Testis (tissue), 2 donors: ENCODE measurements around the gene RSPRY1.

Experiments
- POLR2A ChIP-seq: fragments of 450-650 bp; IDR thresholded peaks from one replicate; pipeline ENCODE4 v1.6.1; 2017; ENCODE audit warnings: antibody characterized with exemption, mild to moderate bottlenecking, moderate library complexity
- TF ChIP-seq, protein P1 (sequence below), 3 experiments: fragments of 450-650 bp in 2 of 3; fragments of 200-600 bp in 1 of 3; sonication (generic) in 1 of 3; IDR thresholded peaks; one replicate each; pipeline ENCODE4 v1.5.1; 2016 to 2019; ENCODE audit warnings: antibody characterized with exemption in 3 of 3, mild to moderate bottlenecking in 2 of 3, moderate library complexity in 1 of 3

DNA sequence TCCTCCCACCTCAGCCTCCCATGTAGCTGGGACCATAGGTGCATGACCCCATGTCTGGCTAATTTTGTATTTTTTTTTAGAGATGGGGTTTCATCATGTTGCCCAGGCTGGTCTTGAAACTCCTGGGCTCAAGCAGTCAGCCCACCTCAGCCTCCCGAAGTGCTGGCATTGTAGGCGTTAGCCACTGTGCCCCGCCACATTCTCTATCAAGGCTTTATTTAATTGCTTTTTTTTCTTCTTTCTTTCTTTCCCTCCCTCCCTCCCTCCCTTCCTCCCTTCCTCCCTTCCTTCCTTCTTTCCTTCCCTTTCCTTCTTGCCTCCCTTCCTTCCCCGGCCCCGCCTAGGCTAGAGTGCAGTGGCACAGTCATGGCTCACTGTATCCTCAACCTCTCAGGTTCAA is 23.7 kb downstream of the RSPRY1 start:
- TF ChIP-seq, protein P1, sequence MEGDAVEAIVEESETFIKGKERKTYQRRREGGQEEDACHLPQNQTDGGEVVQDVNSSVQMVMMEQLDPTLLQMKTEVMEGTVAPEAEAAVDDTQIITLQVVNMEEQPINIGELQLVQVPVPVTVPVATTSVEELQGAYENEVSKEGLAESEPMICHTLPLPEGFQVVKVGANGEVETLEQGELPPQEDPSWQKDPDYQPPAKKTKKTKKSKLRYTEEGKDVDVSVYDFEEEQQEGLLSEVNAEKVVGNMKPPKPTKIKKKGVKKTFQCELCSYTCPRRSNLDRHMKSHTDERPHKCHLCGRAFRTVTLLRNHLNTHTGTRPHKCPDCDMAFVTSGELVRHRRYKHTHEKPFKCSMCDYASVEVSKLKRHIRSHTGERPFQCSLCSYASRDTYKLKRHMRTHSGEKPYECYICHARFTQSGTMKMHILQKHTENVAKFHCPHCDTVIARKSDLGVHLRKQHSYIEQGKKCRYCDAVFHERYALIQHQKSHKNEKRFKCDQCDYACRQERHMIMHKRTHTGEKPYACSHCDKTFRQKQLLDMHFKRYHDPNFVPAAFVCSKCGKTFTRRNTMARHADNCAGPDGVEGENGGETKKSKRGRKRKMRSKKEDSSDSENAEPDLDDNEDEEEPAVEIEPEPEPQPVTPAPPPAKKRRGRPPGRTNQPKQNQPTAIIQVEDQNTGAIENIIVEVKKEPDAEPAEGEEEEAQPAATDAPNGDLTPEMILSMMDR (IDR thresholded peaks at IDR 0.05): no peak
- no peak for TF ChIP-seq POLR2A
